Measurements from ENCODE around the gene SNX24. TPM values are rescaled to one million over a fixed set of nuclear protein-coding genes. Genes with fewer than 3 reads are reported as not detected.
"Not testable (repeated sequence)": the region's sequence is repeated elsewhere in the genome, so short reads cannot be mapped to it uniquely, and the experiment has no call there.

The SNX24 gene
- total RNA-seq, 2 experiments from 2014 or later, result 2.2 to 6.4 TPM

GRCh38 chr5:122846051-122846550 lies 688 bp downstream of the SNX24 start:
- CTCF ChIA-PET, result interaction anchor here (0.6 to 0.9 kb wide), 2 partner anchors 14 to 37 kb away, joined by 3 to 5 read pairs; no protein-coding TSS in a partner anchor
- H3K27me3 Mint-ChIP-seq, result peaks cover 19% of the 10 kb centered on the region
- peak overlapping the region; percentile 43 for H3K27ac Mint-ChIP-seq
- DNase-seq, result no peak
- H3K4me1 Mint-ChIP-seq, result peaks cover 24% of the 10 kb centered on the region
- peak overlapping the region; percentile 64 for H3K4me3 Mint-ChIP-seq
- POLR2A ChIA-PET, result no interaction called here
- no peaks in the 10 kb centered on the region for H3K36me3 Mint-ChIP-seq (ENCODE audit: low read depth)
- no peaks in the 10 kb centered on the region for H3K9me3 Mint-ChIP-seq

GRCh38 chr5:122847687-122848081 lies 2.3 kb downstream of the SNX24 start:
- ChIA-PET POLR2A (no interaction called here), CTCF (interaction anchor here (1.1 kb wide), 1 partner anchor 20 kb away, joined by 3 read pairs; no protein-coding TSS in a partner anchor)
- no peak overlapping the region for H3K4me3 Mint-ChIP-seq
- no peak overlapping the region for H3K27ac Mint-ChIP-seq
- H3K4me1 Mint-ChIP-seq, result peaks cover 24% of the 10 kb centered on the region
- no peak for DNase-seq
- H3K9me3 Mint-ChIP-seq, result no peaks in the 10 kb centered on the region
- peaks cover 15% of the 10 kb centered on the region for H3K27me3 Mint-ChIP-seq
- H3K36me3 Mint-ChIP-seq (ENCODE audit: low read depth), result no peaks in the 10 kb centered on the region

DNA sequence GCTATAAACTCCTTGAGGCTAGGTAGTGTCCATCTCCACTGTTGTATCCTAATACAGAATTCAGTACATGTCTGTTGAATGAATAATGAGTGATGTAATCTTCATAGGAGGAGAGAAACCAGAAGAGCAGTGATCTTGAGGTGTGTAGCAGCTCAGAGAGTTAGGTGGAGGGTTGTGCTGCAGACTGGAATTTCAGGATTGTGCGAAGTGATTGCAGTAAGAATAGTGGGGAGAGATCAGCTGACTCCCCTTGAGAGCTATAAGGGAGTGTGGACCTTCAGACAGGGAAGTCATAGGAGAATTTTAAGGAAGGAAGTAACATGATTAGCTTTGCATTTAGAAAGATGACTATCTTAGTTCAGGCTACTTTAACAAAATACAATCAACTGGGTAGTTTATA lies 4.4 kb downstream of the SNX24 start:
- H3K36me3 Mint-ChIP-seq (ENCODE audit: low read depth), result no peaks in the 10 kb centered on the region
- CTCF ChIA-PET, result interaction anchor here (1.5 kb wide), 1 partner anchor 9 kb away, joined by 4 read pairs; no protein-coding TSS in a partner anchor
- no peaks in the 10 kb centered on the region for H3K9me3 Mint-ChIP-seq
- peaks cover 8% of the 10 kb centered on the region for H3K27me3 Mint-ChIP-seq
- no peak overlapping the region for H3K4me3 Mint-ChIP-seq
- no peak overlapping the region for H3K27ac Mint-ChIP-seq
- no peak for DNase-seq
- peaks cover 9% of the 10 kb centered on the region for H3K4me1 Mint-ChIP-seq
- POLR2A ChIA-PET, result no interaction called here

DNA sequence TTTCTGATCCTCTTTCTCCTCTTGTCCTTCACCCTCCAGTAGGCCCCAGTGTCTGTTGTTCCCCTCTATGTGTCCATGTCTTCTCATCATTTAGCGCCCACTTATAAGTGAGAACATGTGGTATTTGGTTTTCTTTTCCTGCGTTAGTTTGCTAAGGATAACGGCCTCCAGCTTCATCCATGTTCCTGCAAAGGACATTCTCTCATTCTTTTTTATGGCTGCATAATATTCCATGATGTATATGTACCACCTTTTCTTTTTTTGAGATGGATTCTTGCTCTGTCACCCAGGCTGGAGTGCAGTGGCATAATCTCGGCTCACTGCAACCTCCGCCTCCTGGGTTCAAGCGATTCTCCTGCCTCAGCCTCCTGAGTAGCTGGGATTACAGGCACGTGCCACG lies 12.1 kb downstream of the SNX24 start:
- H3K27me3 Mint-ChIP-seq; POLR2A ChIA-PET; DNase-seq; CTCF ChIA-PET; H3K27ac Mint-ChIP-seq; H3K36me3 Mint-ChIP-seq (ENCODE audit: low read depth); H3K4me1 Mint-ChIP-seq; H3K9me3 Mint-ChIP-seq; H3K4me3 Mint-ChIP-seq: not testable (repeated sequence)

DNA sequence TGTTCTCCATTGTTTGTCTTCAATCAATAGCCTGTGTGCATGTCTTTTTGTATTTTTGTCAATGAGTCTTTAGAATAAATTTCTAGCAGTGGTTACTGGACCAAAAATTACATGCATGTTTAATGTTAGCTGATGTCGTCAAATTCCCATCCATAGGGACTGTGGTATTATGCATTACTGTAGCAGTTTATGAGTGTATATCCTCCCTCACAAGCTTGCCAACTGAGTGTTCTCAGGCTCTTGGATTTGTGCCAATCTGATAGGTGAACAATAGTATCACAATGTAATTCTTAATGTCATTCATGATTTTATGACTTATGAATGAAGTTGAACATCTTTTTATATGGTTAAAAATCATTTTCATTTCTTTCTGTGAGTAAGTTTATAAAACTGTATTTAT lies 13.0 kb downstream of the SNX24 start:
- no peak overlapping the region for H3K27ac Mint-ChIP-seq
- no peak overlapping the region for H3K4me3 Mint-ChIP-seq
- no peaks in the 10 kb centered on the region for H3K4me1 Mint-ChIP-seq
- POLR2A ChIA-PET, result no interaction called here
- CTCF ChIA-PET, result no interaction called here
- H3K9me3 Mint-ChIP-seq, result peaks cover 3% of the 10 kb centered on the region
- H3K27me3 Mint-ChIP-seq, result no peaks in the 10 kb centered on the region
- peaks cover 1% of the 10 kb centered on the region for H3K36me3 Mint-ChIP-seq (ENCODE audit: low read depth)
- no peak for DNase-seq

DNA sequence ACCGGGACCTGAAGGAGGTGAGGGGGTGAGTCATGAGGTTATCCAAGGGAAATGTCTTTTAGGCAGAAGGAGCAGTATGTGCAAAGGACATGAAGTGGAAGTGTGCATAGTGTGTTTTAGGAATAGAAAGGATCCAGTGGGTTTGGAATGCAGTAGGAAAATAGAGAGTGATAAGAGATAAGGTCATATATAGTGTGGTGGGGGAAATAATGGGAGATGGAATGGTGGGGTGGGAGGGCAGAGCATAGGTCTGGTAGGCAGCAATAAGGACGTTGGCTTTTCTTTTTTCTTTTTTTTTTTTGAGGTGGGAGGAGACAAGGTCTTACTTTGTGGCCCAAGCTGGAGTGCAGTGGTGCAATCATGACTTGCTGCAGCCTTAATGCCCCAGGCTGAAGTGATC lies 17.8 kb downstream of the SNX24 start:
- no peaks in the 10 kb centered on the region for H3K27me3 Mint-ChIP-seq
- POLR2A ChIA-PET, result no interaction called here
- H3K9me3 Mint-ChIP-seq, result no peaks in the 10 kb centered on the region
- H3K36me3 Mint-ChIP-seq (ENCODE audit: low read depth), result no peaks in the 10 kb centered on the region
- no peak for DNase-seq
- no peaks in the 10 kb centered on the region for H3K4me1 Mint-ChIP-seq
- no peak overlapping the region for H3K27ac Mint-ChIP-seq
- CTCF ChIA-PET, result no interaction called here
- H3K4me3 Mint-ChIP-seq, result no peak overlapping the region

DNA sequence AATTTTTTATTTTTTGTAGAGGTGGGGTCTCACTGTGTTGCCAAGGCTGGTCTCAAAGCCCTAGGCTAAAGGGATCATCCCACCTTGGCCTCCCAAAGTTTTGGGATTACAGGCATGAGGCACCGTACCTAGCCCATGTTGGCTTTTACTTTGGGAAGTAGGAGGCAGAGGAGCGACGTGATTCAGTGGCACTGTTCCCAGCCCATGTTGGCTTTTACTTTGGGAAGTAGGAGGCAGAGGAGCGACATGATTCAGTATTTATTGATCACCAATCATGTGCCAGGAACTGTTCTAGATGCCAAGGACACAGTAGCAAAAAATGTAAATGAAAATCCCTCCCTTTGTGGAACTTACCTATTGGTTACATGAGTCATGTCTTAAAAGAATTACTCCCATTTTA lies 18.3 kb downstream of the SNX24 start:
- CTCF ChIA-PET, result no interaction called here
- no peak for DNase-seq
- Mint-ChIP-seq H3K9me3 (no peaks in the 10 kb centered on the region), H3K4me3 (no peak overlapping the region), H3K36me3 (ENCODE audit: low read depth) (no peaks in the 10 kb centered on the region), H3K27ac (no peak overlapping the region), H3K4me1 (no peaks in the 10 kb centered on the region), H3K27me3 (no peaks in the 10 kb centered on the region)
- POLR2A ChIA-PET, result no interaction called here

- Mint-ChIP-seq H3K36me3 (ENCODE audit: low read depth) (no peaks in the 10 kb centered on the region), H3K27ac (no peak overlapping the region), H3K27me3 (no peaks in the 10 kb centered on the region), H3K4me3 (no peak overlapping the region), H3K4me1 (no peaks in the 10 kb centered on the region), H3K9me3 (no peaks in the 10 kb centered on the region)
- ChIA-PET CTCF (no interaction called here), POLR2A (no interaction called here)
- no peak for DNase-seq
Observed at GRCh38 chr5:122864400-122864799, 19.0 kb downstream of the SNX24 start.

DNA sequence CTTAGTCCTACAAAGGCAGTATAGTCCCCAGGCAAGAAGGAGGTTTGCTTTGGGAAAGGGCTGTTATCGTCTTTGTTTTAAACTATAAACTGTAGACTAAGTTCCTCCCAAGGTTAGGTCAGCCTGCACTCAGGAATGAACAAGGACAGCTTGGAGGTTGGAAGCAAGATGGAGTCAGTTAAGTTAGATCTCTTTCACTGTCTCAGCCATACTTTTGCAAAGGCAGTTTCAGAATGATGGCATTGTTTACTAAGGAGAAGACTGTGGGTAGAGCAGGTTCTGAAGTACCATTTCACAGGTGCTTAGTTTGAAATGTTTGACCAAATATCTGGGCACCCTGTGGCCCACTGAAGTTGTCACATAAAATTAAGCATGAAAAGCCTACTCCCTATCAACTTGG lies 19.4 kb downstream of the SNX24 start:
- Mint-ChIP-seq H3K27ac (no peak overlapping the region), H3K36me3 (ENCODE audit: low read depth) (no peaks in the 10 kb centered on the region), H3K27me3 (no peaks in the 10 kb centered on the region), H3K4me1 (no peaks in the 10 kb centered on the region), H3K4me3 (no peak overlapping the region), H3K9me3 (no peaks in the 10 kb centered on the region)
- POLR2A ChIA-PET, result no interaction called here
- CTCF ChIA-PET, result no interaction called here
- no peak for DNase-seq

DNA sequence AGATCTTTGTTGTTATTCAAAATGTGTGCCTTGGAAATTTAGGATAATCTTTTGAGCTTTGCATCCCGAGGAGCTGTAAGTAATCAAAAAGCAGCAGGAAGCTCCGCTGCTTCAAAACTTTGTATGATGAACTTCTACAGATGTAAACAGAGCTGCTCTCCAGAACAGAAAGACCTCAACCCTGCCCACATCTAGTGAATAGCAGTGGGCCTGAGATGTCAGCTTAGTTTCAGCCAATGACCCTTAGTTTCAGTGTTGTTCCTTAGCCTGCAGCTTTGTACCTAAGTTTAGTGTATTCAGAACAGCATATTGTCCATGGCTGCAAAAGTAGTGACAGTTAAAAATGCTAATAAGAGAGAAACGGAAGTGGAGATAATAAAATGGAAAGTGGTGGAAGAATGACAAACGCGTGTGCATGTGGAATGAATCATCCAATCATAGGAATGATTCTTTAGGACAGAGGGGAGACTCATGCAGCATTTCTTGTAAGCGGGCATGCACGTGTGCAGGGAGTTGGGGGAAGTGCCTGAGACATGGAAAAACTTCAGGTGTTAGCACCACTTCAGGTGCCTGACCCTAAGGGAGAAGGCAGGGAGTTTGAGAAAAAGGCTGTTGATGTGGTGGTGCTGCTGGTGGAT lies 24.9 kb downstream of the SNX24 start:
- Mint-ChIP-seq H3K27ac (no peak overlapping the region), H3K9me3 (no peaks in the 10 kb centered on the region), H3K4me1 (no peaks in the 10 kb centered on the region), H3K36me3 (ENCODE audit: low read depth) (no peaks in the 10 kb centered on the region), H3K27me3 (no peaks in the 10 kb centered on the region), H3K4me3 (no peak overlapping the region)
- POLR2A ChIA-PET, result no interaction called here
- CTCF ChIA-PET, result no interaction called here
- DNase-seq, result no peak

DNA sequence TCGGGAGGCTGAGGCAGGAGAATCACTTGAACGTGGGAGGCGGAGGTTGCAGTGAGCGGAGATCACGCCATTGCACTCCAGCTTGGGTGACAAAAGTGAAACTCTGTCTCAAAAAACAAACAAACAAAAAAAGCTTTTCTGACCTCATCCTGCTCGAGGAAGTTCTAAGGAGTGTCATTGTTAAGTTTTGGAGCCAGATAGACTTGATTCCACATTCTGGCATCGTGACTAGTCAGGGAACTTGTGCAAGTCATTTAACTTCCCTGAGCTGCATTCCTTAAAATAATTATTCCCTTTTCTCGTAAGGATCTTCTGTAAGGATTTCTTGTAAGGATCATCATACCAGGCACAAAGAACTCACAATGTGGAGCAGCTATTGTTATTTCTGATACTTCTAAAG lies 26.2 kb downstream of the SNX24 start:
- no peak for DNase-seq
- CTCF ChIA-PET, result no interaction called here
- Mint-ChIP-seq H3K27ac (no peak overlapping the region), H3K4me3 (no peak overlapping the region), H3K36me3 (ENCODE audit: low read depth) (no peaks in the 10 kb centered on the region), H3K27me3 (no peaks in the 10 kb centered on the region), H3K9me3 (no peaks in the 10 kb centered on the region), H3K4me1 (no peaks in the 10 kb centered on the region)
- POLR2A ChIA-PET, result no interaction called here

DNA sequence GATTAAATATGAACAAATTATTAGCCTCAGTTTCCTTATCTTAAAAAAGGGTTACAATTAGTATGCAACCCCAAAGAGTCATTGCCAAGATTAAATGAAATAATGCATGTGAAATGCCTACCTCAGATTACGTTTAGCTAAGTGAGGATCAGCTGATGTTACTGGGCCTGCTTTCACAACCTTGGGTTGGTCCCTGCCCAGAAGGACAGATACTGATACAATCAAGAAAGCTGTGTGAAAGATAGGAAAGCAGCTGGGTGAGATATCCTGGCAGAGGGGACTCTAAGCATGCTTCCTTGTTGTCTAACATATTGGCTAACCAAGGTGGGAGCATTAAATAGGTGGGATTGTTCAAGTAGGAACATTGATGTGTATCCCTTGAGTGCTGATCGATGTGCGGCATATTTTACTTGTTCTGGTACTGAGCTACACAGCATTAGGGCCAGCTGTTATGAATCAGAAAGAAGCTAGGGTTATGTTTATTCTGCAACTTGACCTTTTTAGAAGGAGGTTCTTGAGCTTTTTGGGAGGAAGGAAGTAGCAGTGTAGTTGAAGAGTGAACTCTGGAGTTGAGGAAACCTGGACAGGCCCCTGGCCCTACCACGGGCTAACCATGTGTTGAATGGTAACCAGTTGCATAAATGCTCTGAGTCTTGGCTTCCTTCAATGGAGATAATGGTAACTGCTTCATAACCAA lies 28.9 kb downstream of the SNX24 start:
- Mint-ChIP-seq H3K4me3 (no peak overlapping the region), H3K9me3 (no peaks in the 10 kb centered on the region), H3K36me3 (ENCODE audit: low read depth) (no peaks in the 10 kb centered on the region), H3K27me3 (no peaks in the 10 kb centered on the region), H3K27ac (no peak overlapping the region), H3K4me1 (peaks cover 4% of the 10 kb centered on the region)
- DNase-seq, result no peak
- CTCF ChIA-PET, result interaction anchor here (0.7 kb wide), 1 partner anchor 543 kb away, joined by 3 read pairs; no protein-coding TSS in a partner anchor
- POLR2A ChIA-PET, result no interaction called here

- Mint-ChIP-seq H3K27me3 (no peaks in the 10 kb centered on the region), H3K36me3 (ENCODE audit: low read depth) (no peaks in the 10 kb centered on the region), H3K4me1 (peaks cover 4% of the 10 kb centered on the region), H3K27ac (no peak overlapping the region), H3K4me3 (no peak overlapping the region), H3K9me3 (no peaks in the 10 kb centered on the region)
- no peak for DNase-seq
- ChIA-PET CTCF (interaction anchor here (1.0 kb wide), 1 partner anchor 9 kb away, joined by 3 read pairs; no protein-coding TSS in a partner anchor), POLR2A (no interaction called here)
Observed at GRCh38 chr5:122877518-122877917, 32.1 kb downstream of the SNX24 start.

DNA sequence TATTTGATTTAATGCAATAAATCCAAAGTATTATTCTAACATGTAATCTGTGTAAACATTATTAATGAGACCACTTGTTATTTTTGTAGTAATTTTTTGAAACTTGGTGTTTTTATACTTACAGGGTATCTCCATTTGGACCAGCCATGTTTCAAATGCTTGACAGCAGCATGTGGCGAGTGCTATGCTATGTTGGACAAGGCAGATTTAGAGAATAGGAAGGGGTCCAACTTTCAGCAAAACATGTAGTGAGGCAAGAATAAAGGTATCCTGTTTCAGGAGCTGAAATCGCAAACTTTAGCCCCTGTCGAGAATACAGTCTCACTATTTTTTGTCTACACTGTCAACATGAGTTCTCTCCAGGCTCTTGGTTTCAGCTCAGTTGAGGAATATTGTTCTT lies 33.7 kb downstream of the SNX24 start:
- no peak overlapping the region for H3K4me3 Mint-ChIP-seq
- DNase-seq, result no peak
- CTCF ChIA-PET, result no interaction called here
- no peaks in the 10 kb centered on the region for H3K36me3 Mint-ChIP-seq (ENCODE audit: low read depth)
- no peaks in the 10 kb centered on the region for H3K9me3 Mint-ChIP-seq
- POLR2A ChIA-PET, result no interaction called here
- no peaks in the 10 kb centered on the region for H3K27me3 Mint-ChIP-seq
- H3K27ac Mint-ChIP-seq, result no peak overlapping the region
- peaks cover 5% of the 10 kb centered on the region for H3K4me1 Mint-ChIP-seq
